Stomach smooth muscle (tissue), 2 donors: ENCODE results near the gene NACAD.

ENCODE experiments used
- H3K27ac ChIP-seq: one replicate; pipeline ENCODE4 v1.7.0; 2013; ENCODE audit warnings: mild to moderate bottlenecking, low read length, inconsistent platforms
- H3K27me3 ChIP-seq, 2 donors: one replicate each; pipeline ENCODE4 v1.7.0; 2013; ENCODE audit warnings: low read length in 2 of 2; ENCODE audit not compliant: insufficient read depth in 2 of 2, control insufficient read depth in 1 of 2
- H3K36me3 ChIP-seq, 2 donors: one replicate each; pipeline ENCODE4 v1.7.0; 2013; ENCODE audit warnings: low read length in 2 of 2; ENCODE audit not compliant: control insufficient read depth in 2 of 2, insufficient read depth in 2 of 2
- H3K4me1 ChIP-seq: one replicate; pipeline ENCODE4 v1.7.0; 2013; ENCODE audit warnings: low read length; ENCODE audit not compliant: control insufficient read depth, insufficient read depth
- H3K4me3 ChIP-seq, 2 donors: one replicate each; pipeline ENCODE4 v1.7.0; 2013; ENCODE audit warnings: low read length in 2 of 2
- H3K9ac ChIP-seq, 2 donors: one replicate each; pipeline ENCODE4 v1.7.0; 2013; ENCODE audit warnings: low read length in 2 of 2, mild to moderate bottlenecking in 1 of 2
- H3K9me3 ChIP-seq, 2 donors: one replicate each; pipeline ENCODE4 v1.7.0; 2013; ENCODE audit warnings: low read length in 2 of 2; ENCODE audit not compliant: control insufficient read depth in 2 of 2
- donor health status: healthy.
- donor health status: Pancreatic carcinoma.

The NACAD gene

GRCh38 chr7:45073786-45074527, 14.8 kb downstream of the NACAD start:
- peaks cover 54 to 55% of the 10 kb centered on the region in 2 donors for H3K36me3 ChIP-seq
- H3K9ac ChIP-seq = no peak overlapping the region
- no peak overlapping the region for H3K27ac ChIP-seq
- no peaks in the 10 kb centered on the region for H3K4me1 ChIP-seq
- no peaks in the 10 kb centered on the region for H3K27me3 ChIP-seq
- H3K4me3 ChIP-seq = no peak overlapping the region
- H3K9me3 ChIP-seq = no peaks in the 10 kb centered on the region

DNA sequence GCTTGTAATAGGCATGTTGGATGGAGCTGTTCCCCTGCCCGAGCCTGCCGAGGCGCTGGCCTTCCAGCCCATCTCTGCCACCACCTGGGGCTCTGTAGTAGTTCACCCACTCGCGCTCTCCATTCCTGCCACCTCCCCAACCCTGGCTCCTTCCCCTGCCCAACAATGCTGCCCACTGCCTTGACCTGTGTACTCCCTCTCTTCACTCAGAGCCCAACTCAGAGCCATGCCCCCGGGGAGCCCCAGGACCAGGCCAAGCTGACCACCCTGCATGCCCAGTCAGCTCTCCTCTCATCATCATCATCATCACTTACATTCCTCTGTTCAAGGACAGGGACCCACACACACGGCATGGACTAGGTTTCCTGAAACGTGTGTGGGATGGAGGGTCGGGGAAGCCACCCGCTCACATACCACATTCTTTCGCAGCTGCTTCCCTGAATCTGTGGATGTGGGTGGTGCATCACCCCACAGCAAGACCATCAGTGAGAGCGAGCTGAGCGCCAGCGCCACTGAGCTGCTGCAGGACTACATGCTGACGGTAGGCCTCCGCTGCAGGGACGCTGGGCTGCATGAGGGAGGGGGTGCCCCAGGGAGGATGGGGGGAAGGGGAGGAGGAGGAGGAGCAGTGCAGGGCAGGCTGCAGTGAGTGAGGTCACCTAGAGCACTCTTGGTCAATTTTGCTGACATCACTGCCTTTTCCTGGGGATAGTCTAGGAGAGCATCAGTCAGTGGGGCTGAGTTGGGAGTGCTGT, 15.6 kb downstream of the NACAD start:
- Histone ChIP-seq H3K9me3 (no peaks in the 10 kb centered on the region), H3K4me3 (no peak overlapping the region), H3K36me3 (peaks cover 55 to 56% of the 10 kb centered on the region in 2 donors), H3K27ac (no peak overlapping the region), H3K9ac (no peak overlapping the region), H3K27me3 (no peaks in the 10 kb centered on the region), H3K4me1 (no peaks in the 10 kb centered on the region)

DNA sequence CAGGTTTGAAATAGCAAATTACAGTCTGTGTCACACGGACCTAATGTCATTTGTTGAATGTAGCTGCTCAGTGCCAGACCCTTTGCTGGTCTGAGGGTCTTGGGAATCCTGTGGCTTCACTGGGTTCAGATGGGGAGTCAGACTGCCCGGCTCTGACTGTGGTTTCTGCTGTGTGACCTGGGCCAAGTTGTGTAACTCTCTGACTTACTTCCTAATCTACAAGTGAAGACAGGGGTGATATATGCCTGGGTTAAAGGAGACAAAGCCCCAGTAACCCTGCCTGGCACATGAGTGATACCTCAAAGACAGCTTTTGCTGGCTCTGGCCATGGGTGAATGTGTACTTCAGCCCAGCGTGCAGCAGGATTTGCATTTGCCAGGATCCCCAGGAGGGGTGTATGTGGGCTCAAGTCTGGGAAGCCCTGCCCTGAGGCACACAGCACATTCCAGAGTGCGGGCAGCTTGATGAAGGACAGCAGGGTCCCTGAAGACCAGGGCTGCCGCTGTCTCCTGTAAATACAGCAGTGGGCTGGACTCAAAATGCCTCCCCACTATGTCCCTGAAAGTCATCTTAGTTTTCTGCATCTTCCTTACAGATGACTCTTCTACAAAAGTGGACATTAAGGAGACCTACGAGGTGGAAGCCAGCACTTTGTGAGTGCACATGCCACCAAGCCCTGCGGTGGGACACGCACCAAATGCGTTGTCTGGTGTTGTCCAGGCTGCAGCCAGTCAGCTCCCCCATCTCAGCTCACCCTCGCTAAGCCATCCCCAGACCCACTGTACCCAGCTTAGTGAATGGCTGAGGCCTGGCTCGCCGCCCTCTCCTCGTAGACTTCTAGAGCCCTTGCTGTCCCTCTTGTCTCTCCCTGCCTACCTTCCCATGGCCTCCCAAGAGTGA, 16.4 kb downstream of the NACAD start:
- Histone ChIP-seq H3K4me1 (no peaks in the 10 kb centered on the region), H3K27me3 (no peaks in the 10 kb centered on the region), H3K36me3 (peaks cover 52 to 53% of the 10 kb centered on the region in 2 donors), H3K4me3 (no peak overlapping the region), H3K9ac (no peak overlapping the region), H3K27ac (no peak overlapping the region), H3K9me3 (no peaks in the 10 kb centered on the region)

DNA sequence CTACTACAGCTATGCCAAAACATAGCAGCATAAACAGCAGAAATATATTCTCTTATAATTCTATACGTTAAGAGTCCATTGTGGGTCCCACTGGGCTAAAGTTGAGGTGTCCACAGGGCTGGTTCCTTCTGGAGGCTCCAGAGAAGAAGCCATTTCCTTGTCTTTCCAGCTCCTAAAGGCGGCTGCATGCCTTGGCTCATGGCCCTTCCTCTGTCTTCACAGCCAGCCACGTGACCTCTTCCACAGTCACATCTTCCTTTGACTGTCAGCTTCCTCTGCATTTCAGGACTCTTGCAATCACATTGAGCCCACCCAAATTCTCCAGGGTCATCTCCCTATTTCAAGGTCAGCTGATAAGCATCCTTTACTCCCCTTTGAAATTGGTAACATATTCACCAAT, 17.2 kb downstream of the NACAD start:
- Histone ChIP-seq H3K4me1 (no peaks in the 10 kb centered on the region), H3K4me3 (no peak overlapping the region), H3K27ac (no peak overlapping the region), H3K27me3 (no peaks in the 10 kb centered on the region), H3K9me3 (no peaks in the 10 kb centered on the region), H3K9ac (no peak overlapping the region), H3K36me3 (peaks cover 48 to 50% of the 10 kb centered on the region in 2 donors)

DNA sequence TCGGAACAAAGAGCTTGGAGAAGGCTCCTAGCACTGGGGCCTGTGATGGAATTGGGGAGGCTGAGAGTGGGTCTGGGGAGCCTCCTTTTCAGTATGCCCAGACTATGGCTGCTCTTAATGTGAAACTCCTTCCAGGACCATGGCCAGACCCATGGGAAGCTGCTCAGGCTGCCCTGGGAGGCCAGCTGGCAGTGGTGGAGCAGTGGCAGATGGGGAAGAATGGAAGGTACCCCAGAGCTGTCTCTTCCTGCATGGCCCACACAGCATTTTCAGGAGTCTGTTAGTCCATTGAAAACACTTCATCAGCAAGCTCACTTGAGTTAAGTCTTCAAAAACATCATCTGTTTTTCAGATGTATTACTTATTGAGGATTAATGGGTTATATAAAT, 18.5 kb downstream of the NACAD start:
- H3K4me1 ChIP-seq = no peaks in the 10 kb centered on the region

GRCh38 chr7:45069444-45070253, 19.1 kb downstream of the NACAD start:
- Histone ChIP-seq H3K4me3 (no peak overlapping the region), H3K9ac (no peak overlapping the region), H3K4me1 (no peaks in the 10 kb centered on the region), H3K9me3 (no peaks in the 10 kb centered on the region), H3K27ac (no peak overlapping the region), H3K36me3 (peaks cover 37 to 45% of the 10 kb centered on the region in 2 donors), H3K27me3 (no peaks in the 10 kb centered on the region)

More for the DNA sequence above, 18.5 kb downstream of the NACAD start:
- Histone ChIP-seq H3K4me3 (no peak overlapping the region), H3K27ac (no peak overlapping the region), H3K9me3 (no peaks in the 10 kb centered on the region), H3K36me3 (peaks cover 42 to 43% of the 10 kb centered on the region in 2 donors), H3K9ac (no peak overlapping the region), H3K27me3 (no peaks in the 10 kb centered on the region)

DNA sequence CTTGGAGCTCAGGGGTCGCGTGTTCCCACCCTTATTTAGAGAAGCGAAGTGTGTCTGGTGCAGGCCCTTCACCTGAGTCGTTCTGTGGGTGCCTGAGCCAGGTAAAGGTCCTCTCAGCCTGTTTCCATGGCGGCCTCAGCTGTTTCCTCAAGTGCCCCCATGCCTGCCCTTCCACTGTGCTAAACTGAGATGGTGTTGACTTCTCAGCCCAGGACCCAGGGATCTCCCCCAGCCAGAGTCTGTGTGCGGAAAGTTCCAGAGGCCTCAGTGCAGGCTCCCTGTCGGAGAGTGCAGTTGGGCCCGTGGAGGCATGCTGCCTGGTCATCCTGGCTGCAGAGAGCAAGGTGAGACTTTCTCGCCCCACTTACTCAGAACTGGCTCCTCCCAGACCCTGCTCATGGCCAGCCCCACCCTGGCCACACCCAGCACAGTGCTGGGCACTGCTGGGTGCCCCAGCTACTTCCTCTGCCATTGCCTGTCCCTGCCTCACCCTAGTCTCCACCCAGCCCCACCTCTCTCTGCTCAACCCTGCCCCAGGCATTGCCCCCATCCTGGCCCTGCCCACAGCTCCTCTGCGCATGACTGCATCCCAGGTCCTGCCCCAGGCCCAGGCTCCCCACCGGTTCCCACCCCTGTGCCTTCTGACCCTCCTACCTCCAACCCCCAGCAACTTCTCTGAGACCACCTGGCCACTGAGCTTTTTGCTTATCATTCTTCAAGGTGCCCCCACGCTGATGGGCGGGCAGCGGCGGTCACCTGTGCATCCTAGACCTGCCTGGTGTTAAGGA, 20.3 kb downstream of the NACAD start:
- no peaks in the 10 kb centered on the region for H3K9me3 ChIP-seq
- no peaks in the 10 kb centered on the region for H3K27me3 ChIP-seq
- peaks cover 30 to 42% of the 10 kb centered on the region in 2 donors for H3K36me3 ChIP-seq
- no peaks in the 10 kb centered on the region for H3K4me1 ChIP-seq
- H3K4me3 ChIP-seq = no peak overlapping the region
- no peak overlapping the region for H3K9ac ChIP-seq
- H3K27ac ChIP-seq = no peak overlapping the region

- Histone ChIP-seq H3K9me3 (no peaks in the 10 kb centered on the region), H3K4me1 (no peaks in the 10 kb centered on the region), H3K4me3 (no peak overlapping the region), H3K9ac (no peak overlapping the region), H3K27ac (no peak overlapping the region), H3K27me3 (no peaks in the 10 kb centered on the region), H3K36me3 (peaks cover 22 to 38% of the 10 kb centered on the region in 2 donors)
These were observed 21.2 kb downstream of the NACAD start for GRCh38 chr7:45067582-45067981.

GRCh38 chr7:45066409-45066808, 22.4 kb downstream of the NACAD start:
- no peak overlapping the region for H3K9ac ChIP-seq
- no peaks in the 10 kb centered on the region for H3K27me3 ChIP-seq
- peaks cover 17 to 32% of the 10 kb centered on the region in 2 donors for H3K36me3 ChIP-seq
- H3K4me1 ChIP-seq = no peaks in the 10 kb centered on the region
- no peaks in the 10 kb centered on the region for H3K9me3 ChIP-seq
- H3K27ac ChIP-seq = no peak overlapping the region
- no peak overlapping the region for H3K4me3 ChIP-seq
